CD14-positive monocyte (primary cell): ENCODE data around the gene FAM13A. TPM values are rescaled to one million over a fixed set of nuclear protein-coding genes. Genes with fewer than 3 reads are reported as not detected.
A peak's percentile ranks its signal among the peaks of the same experiment; 100 is the strongest.

Source experiments
- DNase-seq, 3 donors: peaks; one replicate each; pipeline ENCODE4 v3.0.0-alpha.2; 2011 to 2022
- H2AFZ ChIP-seq: 2 replicates; pipeline ENCODE4 v1.6.0; 2012; ENCODE audit warnings: mild to moderate bottlenecking, low read depth, low read length, inconsistent platforms; ENCODE audit not compliant: insufficient read depth, poor library complexity, severe bottlenecking
- H3K27ac ChIP-seq, 2 donors: 1 replicate in 1 of 2; 2 replicates in 1 of 2; pipeline ENCODE4 v1.5.1; 2012 to 2013; ENCODE audit warnings: low read length in 2 of 2, control low read depth in 1 of 2, inconsistent platforms in 1 of 2, low read depth in 1 of 2, mild to moderate bottlenecking in 1 of 2
- H3K27me3 ChIP-seq, 2 donors: one replicate each; pipeline versions ENCODE4 v1.6.0 to v1.6.1; 2011 to 2013; ENCODE audit warnings: low read length in 2 of 2; ENCODE audit not compliant: control insufficient read depth in 2 of 2, insufficient read depth in 2 of 2
- H3K36me3 ChIP-seq, 2 donors: replicated peaks in 1 of 2; 1 replicate in 1 of 2; 2 replicates in 1 of 2; pipeline versions ENCODE4 v1.5.1 to v1.6.1; 2012 to 2013; ENCODE audit warnings: low read length in 2 of 2, control low read depth in 1 of 2, inconsistent platforms in 1 of 2, mild to moderate bottlenecking in 1 of 2; ENCODE audit not compliant: insufficient read depth in 2 of 2, control insufficient read depth in 1 of 2
- H3K4me1 ChIP-seq, 2 donors: 1 replicate in 1 of 2; 2 replicates in 1 of 2; pipeline versions ENCODE4 v1.5.1 to v1.6.1; 2012 to 2013; ENCODE audit warnings: low read length in 2 of 2, control low read depth in 1 of 2, inconsistent platforms in 1 of 2, mild to moderate bottlenecking in 1 of 2, moderate library complexity in 1 of 2; ENCODE audit not compliant: insufficient read depth in 2 of 2, control insufficient read depth in 1 of 2
- H3K4me2 ChIP-seq: replicated peaks from 2 replicates; pipeline ENCODE3; 2012; ENCODE audit warnings: low read length, moderate library complexity, mild to moderate bottlenecking; ENCODE audit not compliant: poor library complexity, severe bottlenecking; ENCODE audit errors: extremely low read depth
- H3K4me3 ChIP-seq, 3 experiments: fragments of 200-600 bp in 1 of 3; sonication (generic) in 1 of 3; replicated peaks in 1 of 3; 1 replicate in 2 of 3; 2 replicates in 1 of 3; pipeline ENCODE4 v1.5.1; 2011 to 2013; ENCODE audit warnings: low read length in 3 of 3, mild to moderate bottlenecking in 3 of 3, control low read depth in 2 of 3, low read depth in 2 of 3, inconsistent platforms in 1 of 3, moderate library complexity in 1 of 3
- H3K79me2 ChIP-seq: 2 replicates; pipeline ENCODE4 v1.6.0; 2012; ENCODE audit warnings: mild to moderate bottlenecking, control low read depth, inconsistent platforms, low read length, moderate library complexity; ENCODE audit not compliant: insufficient read depth
- H3K9ac ChIP-seq: 2 replicates; pipeline ENCODE4 v1.6.0; 2017; ENCODE audit warnings: low read length, mild to moderate bottlenecking; ENCODE audit not compliant: insufficient read depth, poor library complexity, severe bottlenecking
- H3K9me3 ChIP-seq, 2 donors: replicated peaks in 1 of 2; 1 replicate in 1 of 2; 2 replicates in 1 of 2; pipeline versions ENCODE4 v1.5.1 to v1.6.1; 2012 to 2013; ENCODE audit warnings: low read length in 2 of 2, control low read depth in 1 of 2; ENCODE audit not compliant: control insufficient read depth in 1 of 2, insufficient read depth in 1 of 2
- H4K20me1 ChIP-seq: 2 replicates; pipeline ENCODE4 v1.6.0; 2012; ENCODE audit warnings: mild to moderate bottlenecking, low read length, control low read depth, moderate library complexity; ENCODE audit not compliant: insufficient read depth
- H3K27ac Mint-ChIP-seq, 7 donors: one replicate each; pipeline ENCODE4 v1.8.0; 2020; ENCODE audit warnings: mild to moderate bottlenecking in 7 of 7, mixed read lengths in 7 of 7, moderate library complexity in 6 of 7, inconsistent platforms in 2 of 7
- H3K27me3 Mint-ChIP-seq, 3 donors: one replicate each; pipeline ENCODE4 v1.8.0; 2021 to 2022; ENCODE audit warnings: low read depth in 3 of 3, mild to moderate bottlenecking in 3 of 3, mixed read lengths in 3 of 3, moderate library complexity in 3 of 3, inconsistent platforms in 1 of 3
- H3K36me3 Mint-ChIP-seq, 2 donors: one replicate each; pipeline ENCODE4 v1.8.0; 2020; ENCODE audit warnings: mixed read lengths in 2 of 2, inconsistent platforms in 1 of 2, mild to moderate bottlenecking in 1 of 2
- H3K4me1 Mint-ChIP-seq: one replicate; pipeline ENCODE4 v1.8.0; 2020; ENCODE audit warnings: mild to moderate bottlenecking, mixed read lengths
- H3K4me3 Mint-ChIP-seq, 2 donors: one replicate each; pipeline ENCODE4 v1.8.0; 2020; ENCODE audit warnings: mild to moderate bottlenecking in 2 of 2, mixed read lengths in 2 of 2, moderate library complexity in 1 of 2
- H3K9me3 Mint-ChIP-seq, 7 donors: one replicate each; pipeline ENCODE4 v1.8.0; 2020 to 2022; ENCODE audit warnings: mixed read lengths in 7 of 7, mild to moderate bottlenecking in 6 of 7, moderate library complexity in 6 of 7, inconsistent platforms in 2 of 7
- CTCF ChIP-seq: fragments of 200-600 bp; IDR thresholded peaks from one replicate; pipeline ENCODE4 v1.8.0; 2022; ENCODE audit warnings: antibody characterized with exemption, mild to moderate bottlenecking
- WGBS: methylation state at CpG from one replicate; pipeline ENCODE4 v1.1.5; 2013; ENCODE audit warnings: missing lambda C conversion rate; ENCODE audit not compliant: insufficient coverage; 5-methylcytosine and 5-hydroxymethylcytosine counted together
- intact Hi-C, 2 donors: fragments of 100-400 bp; cut with micrococcal nuclease; formaldehyde crosslinking; loops; one replicate each; pipeline versions ENCODE4 v1.15.0 to v1.15.1; 2023
- polyA plus RNA-seq, 3 donors: library from polyadenylated mRNA; depleted of rRNA in 1 of 3; unstranded in 2 of 3; stranded (reverse) in 1 of 3; fragments of 300-500 nt in 2 of 3; fragments of >200 nt in 1 of 3; fragmentation: Illumina TruSeq in 2 of 3; gene quantifications; 1 replicate in 2 of 3; 2 replicates in 1 of 3; pipeline ENCODE4 v1.2.3, GENCODE V29; 2012 to 2021

FAM13A gene
- polyA plus RNA-seq, 3 donors: 5.3 to 20.0 (median 6.5) TPM

- H3K4me3 Mint-ChIP-seq: peak overlapping the region; percentile 90 to 98
- Histone ChIP-seq H3K36me3 (no peaks in the 10 kb centered on the region), H3K79me2 (peaks cover 46% of the 10 kb centered on the region), H4K20me1 (peaks cover 10% of the 10 kb centered on the region), H3K4me1 (peaks cover 40 to 71% of the 10 kb centered on the region in 2 donors), H3K4me3 (peak overlapping the region; percentile 68 to 93 (median 73)), H3K9ac (peak overlapping the region; percentile 63), H3K4me2 (peak overlapping the region; percentile 94), H3K27ac (peak overlapping the region; percentile 66 to 97), H3K9me3 (no peaks in the 10 kb centered on the region), H2AFZ (peak overlapping the region; percentile 88), H3K27me3 (no peaks in the 10 kb centered on the region)
- intact Hi-C loops: loop anchor here (5.0 to 10.0 kb wide), 3 partner anchors 39 to 142 kb away; no protein-coding TSS in a partner anchor
- no peaks in the 10 kb centered on the region for H3K36me3 Mint-ChIP-seq
- no peak for TF ChIP-seq CTCF
- no peaks in the 10 kb centered on the region for H3K9me3 Mint-ChIP-seq
- H3K4me1 Mint-ChIP-seq: peaks cover 43% of the 10 kb centered on the region
- H3K27me3 Mint-ChIP-seq: no peaks in the 10 kb centered on the region
- H3K27ac Mint-ChIP-seq: peak overlapping the region; percentile 96 to 100 (median 98)
- WGBS: 0% methylated on average over 8 of the region's 16 CpGs
- peak; percentile 83 to 87 (median 85) for DNase-seq
These were observed 233.7 kb downstream of the FAM13A start for GRCh38 chr4:88823058-88823919.

- Histone ChIP-seq H3K9me3 (no peaks in the 10 kb centered on the region), H3K27me3 (no peaks in the 10 kb centered on the region), H3K9ac (peak overlapping the region; percentile 63), H3K4me3 (peak overlapping the region; percentile 68 to 93 (median 73)), H3K4me2 (peak overlapping the region; percentile 94), H3K4me1 (peaks cover 40 to 67% of the 10 kb centered on the region in 2 donors), H3K27ac (peak overlapping the region in 1 of 2 donors; percentile 97), H4K20me1 (peaks cover 21% of the 10 kb centered on the region), H3K79me2 (peaks cover 57% of the 10 kb centered on the region), H3K36me3 (no peaks in the 10 kb centered on the region), H2AFZ (peak overlapping the region; percentile 88)
- no peak for TF ChIP-seq CTCF
- DNase-seq: no peak
- H3K27me3 Mint-ChIP-seq: peaks cover 0 to under 1% (median 0%) of the 10 kb centered on the region in 3 donors
- peaks cover 45% of the 10 kb centered on the region for H3K4me1 Mint-ChIP-seq
- no peaks in the 10 kb centered on the region for H3K9me3 Mint-ChIP-seq
- no peaks in the 10 kb centered on the region for H3K36me3 Mint-ChIP-seq
- H3K4me3 Mint-ChIP-seq: peak overlapping the region; percentile 90 to 98
- peak overlapping the region; percentile 96 to 100 (median 98) for H3K27ac Mint-ChIP-seq
- no CpG with 5 or more reads among the region's 4 CpGs for whole genome bisulfite sequencing
- intact Hi-C loops: loop anchor here (5.0 to 10.0 kb wide), 3 partner anchors 40 to 143 kb away; no protein-coding TSS in a partner anchor
These were observed 234.8 kb downstream of the FAM13A start for GRCh38 chr4:88822034-88822789.
